DND-41 (cell line): ENCODE results near the gene PI4KA.
"Not testable (repeated sequence)": the region's sequence is repeated elsewhere in the genome, so short reads cannot be mapped to it uniquely, and the experiment has no call there.

ENCODE experiments used
- ATAC-seq: fragments of 200-7000 bp; cut with Tn5 transposase; 3 replicates; pipeline ENCODE4 v1.9.1; 2021; ENCODE audit warnings: low read depth; ENCODE audit not compliant: insufficient read depth
- DNase-seq: peaks from one replicate; pipeline ENCODE4 v3.0.0-alpha.2; 2020
- H2AFZ ChIP-seq: 2 replicates; pipeline ENCODE4 v1.6.0; 2012; ENCODE audit warnings: low read depth, low read length
- H3K27ac ChIP-seq: 2 replicates; pipeline ENCODE4 v1.5.1; 2012; ENCODE audit warnings: low read length, inconsistent platforms
- H3K27me3 ChIP-seq: fragments of 200-600 bp; sonication (generic); 2 replicates; pipeline ENCODE4 v1.6.0; 2012; ENCODE audit warnings: low read length, mild to moderate bottlenecking, inconsistent platforms; ENCODE audit not compliant: insufficient read depth, poor library complexity
- H3K36me3 ChIP-seq: 2 replicates; pipeline ENCODE4 v1.5.1; 2012; ENCODE audit warnings: low read length, inconsistent platforms; ENCODE audit not compliant: insufficient read depth
- H3K4me1 ChIP-seq: 2 replicates; pipeline ENCODE4 v1.5.1; 2012; ENCODE audit warnings: mild to moderate bottlenecking, low read length; ENCODE audit not compliant: insufficient read depth
- H3K4me2 ChIP-seq: 2 replicates; pipeline ENCODE4 v1.6.0; 2012; ENCODE audit warnings: mild to moderate bottlenecking, moderate library complexity, low read length, inconsistent platforms; ENCODE audit not compliant: insufficient read depth
- H3K4me3 ChIP-seq, 2 experiments: fragments of 200-600 bp in 1 of 2; shearing (Covaris generic) in 1 of 2; 2 replicates each; pipeline ENCODE4 v1.5.1; 2012 to 2016; ENCODE audit warnings: inconsistent platforms in 2 of 2, low read length in 2 of 2, mild to moderate bottlenecking in 2 of 2, low read depth in 1 of 2, moderate library complexity in 1 of 2
- H3K79me2 ChIP-seq: 2 replicates; pipeline ENCODE4 v1.6.0; 2012; ENCODE audit warnings: low read length, inconsistent platforms; ENCODE audit not compliant: insufficient read depth
- H3K9ac ChIP-seq: 2 replicates; pipeline ENCODE4 v1.6.0; 2012; ENCODE audit warnings: low read depth, mild to moderate bottlenecking, inconsistent platforms, low read length, moderate library complexity
- H3K9me3 ChIP-seq: 2 replicates; pipeline ENCODE4 v1.5.1; 2012; ENCODE audit warnings: low read length, moderate library complexity, mild to moderate bottlenecking, inconsistent platforms; ENCODE audit not compliant: insufficient read depth, severe bottlenecking
- H4K20me1 ChIP-seq: 2 replicates; pipeline ENCODE4 v1.6.0; 2012; ENCODE audit warnings: low read length; ENCODE audit not compliant: insufficient read depth
- EZH2 ChIP-seq: IDR thresholded peaks from 3 replicates; pipeline ENCODE4 v1.6.1; 2012; ENCODE audit warnings: borderline replicate concordance, low read depth, mild to moderate bottlenecking, moderate library complexity, low read length, inconsistent platforms; ENCODE audit not compliant: severe bottlenecking
- TF ChIP-seq, protein P1 (sequence below): IDR thresholded peaks from 2 replicates; pipeline ENCODE4 v1.5.1; 2012; ENCODE audit warnings: borderline replicate concordance, low read length, moderate library complexity, mild to moderate bottlenecking; ENCODE audit not compliant: poor library complexity, severe bottlenecking; ENCODE audit errors: extremely low read depth

Gene PI4KA

DNA sequence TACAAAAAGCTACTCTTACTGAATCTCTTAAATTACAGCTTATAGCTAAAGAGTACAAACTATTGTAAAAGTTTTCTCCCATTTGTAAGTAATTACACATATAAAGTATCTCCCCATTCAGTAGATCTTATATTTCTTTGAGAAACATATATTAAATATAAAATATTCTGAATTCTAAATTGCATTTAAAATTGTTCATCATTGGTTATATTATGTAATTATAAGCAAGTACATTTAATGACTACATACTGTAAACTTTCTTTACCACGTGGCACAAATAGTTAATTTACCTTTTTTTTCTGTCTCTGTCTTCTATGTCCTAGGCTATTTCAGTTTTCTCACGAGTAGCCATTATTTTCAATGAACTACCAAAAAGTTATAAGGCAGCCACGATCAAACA lies 185.9 kb downstream of the PI4KA start:
- ATAC-seq = no peak
- no peak for DNase-seq
- no peaks in the 10 kb centered on the region for H3K4me1 ChIP-seq
- H3K9ac ChIP-seq = no peak overlapping the region
- H3K4me2 ChIP-seq = no peak overlapping the region
- no peak overlapping the region for H3K27ac ChIP-seq
- TF ChIP-seq EZH2 = no peak
- TF ChIP-seq, protein P1, sequence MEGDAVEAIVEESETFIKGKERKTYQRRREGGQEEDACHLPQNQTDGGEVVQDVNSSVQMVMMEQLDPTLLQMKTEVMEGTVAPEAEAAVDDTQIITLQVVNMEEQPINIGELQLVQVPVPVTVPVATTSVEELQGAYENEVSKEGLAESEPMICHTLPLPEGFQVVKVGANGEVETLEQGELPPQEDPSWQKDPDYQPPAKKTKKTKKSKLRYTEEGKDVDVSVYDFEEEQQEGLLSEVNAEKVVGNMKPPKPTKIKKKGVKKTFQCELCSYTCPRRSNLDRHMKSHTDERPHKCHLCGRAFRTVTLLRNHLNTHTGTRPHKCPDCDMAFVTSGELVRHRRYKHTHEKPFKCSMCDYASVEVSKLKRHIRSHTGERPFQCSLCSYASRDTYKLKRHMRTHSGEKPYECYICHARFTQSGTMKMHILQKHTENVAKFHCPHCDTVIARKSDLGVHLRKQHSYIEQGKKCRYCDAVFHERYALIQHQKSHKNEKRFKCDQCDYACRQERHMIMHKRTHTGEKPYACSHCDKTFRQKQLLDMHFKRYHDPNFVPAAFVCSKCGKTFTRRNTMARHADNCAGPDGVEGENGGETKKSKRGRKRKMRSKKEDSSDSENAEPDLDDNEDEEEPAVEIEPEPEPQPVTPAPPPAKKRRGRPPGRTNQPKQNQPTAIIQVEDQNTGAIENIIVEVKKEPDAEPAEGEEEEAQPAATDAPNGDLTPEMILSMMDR = no peak
- H3K27me3 ChIP-seq = peaks cover 22% of the 10 kb centered on the region
- no peak overlapping the region for H2AFZ ChIP-seq
- H3K4me3 ChIP-seq = no peak overlapping the region
- no peaks in the 10 kb centered on the region for H3K79me2 ChIP-seq
- no peaks in the 10 kb centered on the region for H4K20me1 ChIP-seq
- no peaks in the 10 kb centered on the region for H3K36me3 ChIP-seq
- no peaks in the 10 kb centered on the region for H3K9me3 ChIP-seq

DNA sequence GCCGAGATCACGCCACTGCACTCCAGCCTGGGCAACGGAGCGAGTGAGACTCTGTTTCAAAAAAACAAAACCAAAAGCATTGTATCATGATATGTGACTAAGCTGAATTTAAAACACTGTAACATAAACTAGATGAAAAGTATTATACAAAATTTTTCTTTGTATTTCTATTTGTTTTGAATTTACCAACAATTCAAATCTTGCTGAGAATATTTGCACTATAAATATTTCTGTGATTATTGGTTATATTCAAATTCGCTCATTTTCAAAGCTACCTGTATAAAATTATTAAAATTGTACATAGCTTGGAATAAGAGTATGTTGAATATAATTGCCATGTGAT lies 186.6 kb downstream of the PI4KA start:
- no peaks in the 10 kb centered on the region for H4K20me1 ChIP-seq
- H3K9ac ChIP-seq = no peak overlapping the region
- TF ChIP-seq, protein P1 = no peak
- TF ChIP-seq EZH2 = no peak
- H3K4me1 ChIP-seq = no peaks in the 10 kb centered on the region
- H3K27ac ChIP-seq = no peak overlapping the region
- H3K9me3 ChIP-seq = no peaks in the 10 kb centered on the region
- peaks cover 22% of the 10 kb centered on the region for H3K27me3 ChIP-seq
- no peak for DNase-seq
- ATAC-seq = no peak
- H2AFZ ChIP-seq = no peak overlapping the region
- H3K4me3 ChIP-seq = no peak overlapping the region
- no peaks in the 10 kb centered on the region for H3K36me3 ChIP-seq
- H3K79me2 ChIP-seq = no peaks in the 10 kb centered on the region
- no peak overlapping the region for H3K4me2 ChIP-seq

DNA sequence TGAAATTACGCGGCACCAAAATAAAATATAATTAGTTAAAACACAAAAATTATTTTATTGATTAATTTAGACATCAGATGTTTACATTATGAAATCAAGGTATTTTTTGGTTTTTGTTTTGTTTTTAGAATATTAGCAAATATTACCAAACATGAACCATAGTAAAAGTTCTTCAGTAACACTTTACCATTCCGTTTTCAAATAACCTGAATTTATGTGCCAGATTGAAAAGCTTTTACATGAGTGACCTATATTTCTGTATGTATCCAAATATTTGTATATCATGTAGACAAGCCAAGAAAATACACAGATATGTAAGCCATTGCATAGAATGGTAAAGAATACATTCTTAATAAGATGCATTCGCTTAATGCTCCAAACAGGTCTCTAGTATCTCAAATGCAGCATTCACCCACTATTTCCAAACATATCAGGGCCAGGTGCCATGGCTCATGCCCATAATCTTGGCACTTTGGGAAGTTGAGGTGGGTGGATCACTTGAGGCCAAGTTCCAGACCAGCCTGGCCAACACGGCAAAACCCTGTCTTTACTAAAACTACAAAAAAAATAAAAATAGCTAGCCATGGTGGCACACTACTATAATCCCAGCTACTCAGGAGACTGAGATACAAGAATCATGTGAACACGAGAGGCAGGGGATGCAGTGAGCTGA lies 187.1 kb downstream of the PI4KA start:
- Histone ChIP-seq H3K4me2 (no peak overlapping the region), H4K20me1 (no peaks in the 10 kb centered on the region), H3K9ac (no peak overlapping the region), H3K4me1 (no peaks in the 10 kb centered on the region), H3K27me3 (peaks cover 22% of the 10 kb centered on the region), H3K79me2 (no peaks in the 10 kb centered on the region), H2AFZ (no peak overlapping the region), H3K9me3 (no peaks in the 10 kb centered on the region), H3K36me3 (no peaks in the 10 kb centered on the region), H3K4me3 (no peak overlapping the region), H3K27ac (no peak overlapping the region)
- TF ChIP-seq, protein P1 = no peak
- TF ChIP-seq EZH2 = no peak
- no peak for ATAC-seq
- DNase-seq = no peak

DNA sequence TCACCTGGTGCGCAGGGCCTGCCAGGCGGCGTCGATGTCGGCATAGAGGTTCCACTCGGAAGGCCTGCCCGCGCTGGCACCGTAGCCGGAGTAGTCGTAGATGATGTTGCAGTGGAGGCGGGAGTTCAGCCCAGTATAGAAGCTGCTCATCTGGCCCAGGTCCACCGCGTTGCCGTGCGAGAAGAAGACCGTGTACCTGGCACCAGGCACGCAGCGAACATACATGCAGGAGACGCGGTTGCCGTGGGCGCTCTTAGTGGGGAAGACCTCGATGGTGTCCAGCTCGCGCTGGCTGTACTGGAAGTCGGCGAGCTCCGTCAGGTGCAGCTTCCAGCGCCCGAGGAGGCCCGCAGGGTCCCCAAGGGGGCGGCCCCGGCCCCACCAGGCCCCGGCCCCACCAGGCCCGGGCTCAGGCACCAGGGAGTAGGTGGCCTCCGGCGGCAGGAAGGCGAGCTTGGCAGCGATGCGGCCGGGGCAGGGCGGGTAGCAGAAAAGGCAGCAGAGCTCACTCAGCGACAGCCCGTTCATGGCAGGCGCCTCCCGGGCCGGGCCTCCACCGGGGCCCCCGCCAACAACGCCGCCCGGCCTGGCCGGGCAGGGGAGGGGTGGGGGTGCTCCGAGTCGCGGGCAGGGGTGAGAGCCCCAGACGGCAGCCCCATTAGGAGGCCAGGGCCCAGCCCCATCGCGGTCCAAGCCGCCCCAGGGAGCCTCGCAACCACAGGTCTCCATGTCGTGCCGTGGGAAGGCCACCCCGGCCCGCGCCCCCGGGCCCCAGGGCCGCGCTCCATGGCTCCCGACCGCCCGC lies 188.0 kb downstream of the PI4KA start:
- not testable (repeated sequence) for H3K27ac ChIP-seq, H3K4me1 ChIP-seq, H2AFZ ChIP-seq, H3K4me2 ChIP-seq, ATAC-seq, H3K9me3 ChIP-seq, H3K4me3 ChIP-seq, H3K36me3 ChIP-seq, H3K79me2 ChIP-seq, H3K9ac ChIP-seq, DNase-seq, H4K20me1 ChIP-seq
- H3K27me3 ChIP-seq = peaks cover 16% of the 10 kb centered on the region

DNA sequence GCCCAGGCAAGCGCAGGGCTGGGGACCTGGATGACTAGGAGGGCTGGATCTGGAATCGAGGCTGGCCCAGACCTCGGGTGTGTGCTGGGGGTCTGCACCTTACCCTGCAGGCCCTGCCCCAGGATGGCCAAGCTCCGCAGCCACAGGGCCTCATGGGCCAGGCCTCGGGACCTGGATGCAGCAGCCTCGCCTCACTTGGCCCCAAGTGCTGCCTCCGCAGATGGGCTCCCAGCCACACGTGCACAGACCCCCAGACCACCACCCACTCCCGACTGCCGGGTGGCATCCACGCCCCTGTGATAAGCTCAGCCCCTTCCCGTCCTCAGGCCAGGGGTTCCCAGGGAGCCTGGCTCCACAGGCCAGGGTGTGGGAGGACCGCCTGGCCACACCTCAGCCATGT lies 188.7 kb downstream of the PI4KA start:
- not testable (repeated sequence) for ATAC-seq, DNase-seq

DNA sequence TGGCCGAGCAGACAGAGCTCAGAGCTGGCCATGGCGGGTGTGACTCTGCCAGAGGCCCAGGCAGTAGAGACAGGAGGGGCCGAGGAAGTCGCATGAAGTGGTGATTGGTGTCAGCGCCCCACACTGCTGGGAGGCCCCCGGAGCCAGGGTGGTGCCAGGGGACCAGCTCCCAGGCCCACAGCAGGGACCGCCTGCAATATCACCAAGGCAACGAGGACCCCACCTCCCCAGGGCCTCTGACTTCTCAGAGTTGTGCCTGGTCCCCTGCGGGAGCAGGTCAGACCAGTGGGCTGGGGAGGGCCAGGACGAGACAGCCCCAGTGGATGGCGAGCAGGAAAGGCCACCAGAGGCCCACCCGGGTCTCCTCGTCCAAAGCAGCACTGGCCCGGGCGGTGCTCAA lies 189.1 kb downstream of the PI4KA start:
- not testable (repeated sequence) for H3K4me2 ChIP-seq, H3K27ac ChIP-seq, H3K9ac ChIP-seq, H3K27me3 ChIP-seq, DNase-seq, ATAC-seq, H2AFZ ChIP-seq, H3K36me3 ChIP-seq, H3K4me1 ChIP-seq, H3K79me2 ChIP-seq, H3K9me3 ChIP-seq, H4K20me1 ChIP-seq, H3K4me3 ChIP-seq

More for the DNA sequence above, 188.7 kb downstream of the PI4KA start:
- H3K9ac ChIP-seq, H3K79me2 ChIP-seq, H3K4me1 ChIP-seq, H3K27me3 ChIP-seq, H2AFZ ChIP-seq, H3K27ac ChIP-seq, H3K36me3 ChIP-seq, H3K4me3 ChIP-seq, H4K20me1 ChIP-seq, H3K4me2 ChIP-seq, H3K9me3 ChIP-seq: not testable (repeated sequence)
